Liver (tissue), 9 donors: ENCODE measurements around the gene BSND. TPM values are rescaled to one million over a fixed set of nuclear protein-coding genes. Genes with fewer than 3 reads are reported as not detected.
A peak's percentile ranks its signal among the peaks of the same experiment; 100 is the strongest.

Experiments
- DNase-seq: peaks from one replicate; pipeline ENCODE4 v3.0.0-alpha.2; 2017; ENCODE audit warnings: low spot score
- H3K27ac ChIP-seq, 2 donors: one replicate each; pipeline ENCODE4 v1.7.0; 2013; ENCODE audit warnings: inconsistent platforms in 2 of 2, low read length in 2 of 2, control low read depth in 1 of 2, low read depth in 1 of 2, mild to moderate bottlenecking in 1 of 2
- H3K27me3 ChIP-seq, 4 donors: one replicate each; pipeline versions ENCODE4 v1.6.1 to v1.7.0; 2013; ENCODE audit warnings: low read length in 3 of 4, inconsistent platforms in 1 of 4, mild to moderate bottlenecking in 1 of 4, moderate library complexity in 1 of 4; ENCODE audit not compliant: control insufficient read depth in 4 of 4, insufficient read depth in 4 of 4
- H3K36me3 ChIP-seq, 4 donors: one replicate each; pipeline versions ENCODE4 v1.6.1 to v1.7.0; 2013; ENCODE audit warnings: low read length in 3 of 4, mild to moderate bottlenecking in 3 of 4, low read depth in 1 of 4, moderate library complexity in 1 of 4; ENCODE audit not compliant: control insufficient read depth in 4 of 4, insufficient read depth in 3 of 4
- H3K4me1 ChIP-seq, 4 donors: one replicate each; pipeline versions ENCODE4 v1.6.1 to v1.7.0; 2013; ENCODE audit warnings: low read length in 3 of 4, mild to moderate bottlenecking in 3 of 4, moderate library complexity in 1 of 4; ENCODE audit not compliant: control insufficient read depth in 4 of 4, insufficient read depth in 4 of 4
- H3K4me3 ChIP-seq, 3 donors: one replicate each; pipeline versions ENCODE4 v1.6.1 to v1.7.0; 2013; ENCODE audit warnings: low read length in 3 of 3, control low read depth in 1 of 3, low read depth in 1 of 3, mild to moderate bottlenecking in 1 of 3
- H3K9ac ChIP-seq, 2 donors: one replicate each; pipeline ENCODE4 v1.7.0; 2013; ENCODE audit warnings: low read length in 2 of 2, mild to moderate bottlenecking in 2 of 2, moderate library complexity in 2 of 2, control low read depth in 1 of 2, low read depth in 1 of 2
- H3K9me3 ChIP-seq, 4 donors: one replicate each; pipeline versions ENCODE4 v1.6.1 to v1.7.0; 2013; ENCODE audit warnings: low read length in 3 of 4; ENCODE audit not compliant: control insufficient read depth in 4 of 4
- ATF3 ChIP-seq: IDR thresholded peaks from 2 replicates; pipeline ENCODE4 v1.6.1; 2016; ENCODE audit warnings: antibody characterized with exemption
- CTCF ChIP-seq: fragments of 150-350 bp; IDR thresholded peaks from 2 replicates; pipeline ENCODE4 v1.5.1; 2017; ENCODE audit warnings: improper control_type of control experiment, low read depth, low read length; ENCODE audit not compliant: missing input control
- EGR1 ChIP-seq, 2 donors: IDR thresholded peaks; 2 replicates each; pipeline ENCODE4 v1.6.1; 2016 to 2018; ENCODE audit warnings: antibody characterized with exemption in 2 of 2, low read depth in 2 of 2
- FOXA1 ChIP-seq: IDR thresholded peaks from 2 replicates; pipeline ENCODE4 v1.6.1; 2016; ENCODE audit warnings: antibody characterized with exemption
- FOXA2 ChIP-seq: IDR thresholded peaks from 2 replicates; pipeline ENCODE4 v1.6.1; 2016; ENCODE audit warnings: antibody characterized with exemption
- GABPA ChIP-seq, 2 donors: IDR thresholded peaks in 1 of 2; conservative IDR thresholded peaks in 1 of 2; 2 replicates each; pipeline ENCODE4 v1.6.1; 2016; ENCODE audit warnings: antibody characterized with exemption in 2 of 2, mild to moderate bottlenecking in 1 of 2, moderate library complexity in 1 of 2
- HNF4A ChIP-seq, 2 donors: conservative IDR thresholded peaks; 2 replicates each; pipeline ENCODE4 v1.6.1; 2016; ENCODE audit warnings: antibody characterized with exemption in 2 of 2, mild to moderate bottlenecking in 2 of 2
- HNF4G ChIP-seq: IDR thresholded peaks from 2 replicates; pipeline ENCODE4 v1.6.1; 2016; ENCODE audit warnings: antibody characterized with exemption
- JUND ChIP-seq, 2 donors: IDR thresholded peaks; 2 replicates each; pipeline ENCODE4 v1.6.1; 2016; ENCODE audit warnings: antibody characterized with exemption in 2 of 2
- MAX ChIP-seq: IDR thresholded peaks from 2 replicates; pipeline ENCODE4 v1.6.1; 2016; ENCODE audit warnings: antibody characterized with exemption
- NR2F2 ChIP-seq: IDR thresholded peaks from 2 replicates; pipeline ENCODE4 v1.6.1; 2016; ENCODE audit warnings: antibody characterized with exemption
- RAD21 ChIP-seq, 2 donors: IDR thresholded peaks; 2 replicates each; pipeline ENCODE4 v1.6.1; 2016; ENCODE audit warnings: antibody characterized with exemption in 2 of 2, mild to moderate bottlenecking in 2 of 2
- REST ChIP-seq: IDR thresholded peaks from 2 replicates; pipeline ENCODE4 v1.6.1; 2016; ENCODE audit warnings: antibody characterized with exemption, mild to moderate bottlenecking
- RXRA ChIP-seq, 2 donors: IDR thresholded peaks; 2 replicates each; pipeline ENCODE4 v1.6.1; 2017 to 2018; ENCODE audit warnings: antibody characterized with exemption in 2 of 2, mild to moderate bottlenecking in 1 of 2
- SP1 ChIP-seq: IDR thresholded peaks from 2 replicates; pipeline ENCODE4 v1.6.1; 2018; ENCODE audit warnings: antibody characterized with exemption, mild to moderate bottlenecking
- TAF1 ChIP-seq: conservative IDR thresholded peaks from 2 replicates; pipeline ENCODE4 v1.6.1; 2016; ENCODE audit warnings: antibody characterized with exemption, mild to moderate bottlenecking
- YY1 ChIP-seq: IDR thresholded peaks from 2 replicates; pipeline ENCODE4 v1.6.1; 2016; ENCODE audit warnings: antibody characterized with exemption, mild to moderate bottlenecking
- ZBTB33 ChIP-seq: IDR thresholded peaks from 2 replicates; pipeline ENCODE4 v1.6.1; 2016; ENCODE audit warnings: antibody characterized with exemption
- WGBS: extraction: QIAGEN DNeasy Blood & Tissue Kit; methylation state at CpG from one replicate; pipeline ENCODE4 v1.1.7; 2013; 5-methylcytosine and 5-hydroxymethylcytosine counted together
- polyA plus RNA-seq, 2 donors: library from polyadenylated mRNA; stranded (reverse) in 1 of 2; unstranded in 1 of 2; fragments of 200-250 nt in 1 of 2; fragments of >200 nt in 1 of 2; fragmentation: Nextera tagmentation in 1 of 2; extraction: Ambion mirVana in 1 of 2; gene quantifications; one replicate each; pipeline versions ENCODE4 v1.2.1 to v1.2.3, GENCODE V29; 2013 to 2015
- total RNA-seq, 2 donors: library from RNA; depleted of rRNA; stranded (reverse); fragments of >200 nt; gene quantifications; one replicate each; pipeline ENCODE4 v1.2.3, GENCODE V29; 2014
- donor health status: healthy.
- donor health status: healthy.
- donor health status: healthy.
- donor health status: healthy.
- donor health status: healthy.

Gene BSND
- total and polyA plus RNA-seq, 4 donors: 0.14 TPM; not detected in 3

- TF ChIP-seq CTCF (no peak), HNF4G (no peak), TAF1 (no peak), MAX (no peak), YY1 (no peak), FOXA1 (no peak)
Measured at GRCh38 chr1:55038552-55038838, 39.8 kb downstream of the BSND start (continued).

GRCh38 chr1:55038974-55039341 lies 40.2 kb downstream of the BSND start:
- Histone ChIP-seq H3K4me3 (peak overlapping the region in 2 of 3 donors; percentile 3 to 91), H3K4me1 (peaks cover 11 to 70% (median 55%) of the 10 kb centered on the region in 4 donors), H3K27ac (peak overlapping the region; percentile 14 to 32), H3K27me3 (no peaks in the 10 kb centered on the region), H3K36me3 (no peaks in the 10 kb centered on the region), H3K9me3 (no peaks in the 10 kb centered on the region), H3K9ac (no peak overlapping the region)
- DNase-seq: no peak
- WGBS: 15% methylated on average over 9 of the region's 9 CpGs
- no peak for TF ChIP-seq ZBTB33
- no peak for TF ChIP-seq HNF4G
- TF ChIP-seq REST: no peak
- no peak for TF ChIP-seq TAF1
- no peak for TF ChIP-seq GABPA (IDR thresholded peaks at IDR 0.05 in 1 of 2, conservative IDR thresholded peaks at IDR 0.05 in 1 of 2)
- no peak for TF ChIP-seq CTCF
- TF ChIP-seq JUND (IDR thresholded peaks at IDR 0.05): no peak
- TF ChIP-seq NR2F2: no peak
- no peak for TF ChIP-seq FOXA1
- no peak for TF ChIP-seq RAD21 (IDR thresholded peaks at IDR 0.05)
- no peak for TF ChIP-seq YY1
- no peak for TF ChIP-seq ATF3
- TF ChIP-seq FOXA2: no peak
- no peak for TF ChIP-seq SP1
- TF ChIP-seq EGR1 (IDR thresholded peaks at IDR 0.05; ENCODE audit: low read depth in 2 of 2): no peak
- TF ChIP-seq HNF4A (conservative IDR thresholded peaks at IDR 0.05): no peak
- no peak for TF ChIP-seq MAX
- TF ChIP-seq RXRA (IDR thresholded peaks at IDR 0.05): no peak
